GM13977 (cell line): Measurements from ENCODE around the gene NECTIN4.
A peak's percentile ranks its signal among the peaks of the same experiment; 100 is the strongest.

ENCODE experiments used
- DNase-seq: peaks from one replicate; pipeline ENCODE4 v3.0.0; 2012; ENCODE audit warnings: low spot score
- in situ Hi-C: fragments of 300-500 bp; cut with MboI; formaldehyde crosslinking; loops from one replicate; pipeline ENCODE4 v1.12.0; 2022; ENCODE audit warnings: low sequenced_read_pairs, low pct_unique_long_range_greater_than_20kb, mixed read lengths, inconsistent platforms; ENCODE audit not compliant: unreplicated experiment
- TF ChIP-seq, protein P1 (sequence below): IDR thresholded peaks from 2 replicates; pipeline ENCODE4 v1.5.1; 2012; ENCODE audit warnings: mild to moderate bottlenecking, control low read depth; ENCODE audit not compliant: insufficient read depth; ENCODE audit errors: extremely low read depth, missing control alignments

Gene NECTIN4

DNA sequence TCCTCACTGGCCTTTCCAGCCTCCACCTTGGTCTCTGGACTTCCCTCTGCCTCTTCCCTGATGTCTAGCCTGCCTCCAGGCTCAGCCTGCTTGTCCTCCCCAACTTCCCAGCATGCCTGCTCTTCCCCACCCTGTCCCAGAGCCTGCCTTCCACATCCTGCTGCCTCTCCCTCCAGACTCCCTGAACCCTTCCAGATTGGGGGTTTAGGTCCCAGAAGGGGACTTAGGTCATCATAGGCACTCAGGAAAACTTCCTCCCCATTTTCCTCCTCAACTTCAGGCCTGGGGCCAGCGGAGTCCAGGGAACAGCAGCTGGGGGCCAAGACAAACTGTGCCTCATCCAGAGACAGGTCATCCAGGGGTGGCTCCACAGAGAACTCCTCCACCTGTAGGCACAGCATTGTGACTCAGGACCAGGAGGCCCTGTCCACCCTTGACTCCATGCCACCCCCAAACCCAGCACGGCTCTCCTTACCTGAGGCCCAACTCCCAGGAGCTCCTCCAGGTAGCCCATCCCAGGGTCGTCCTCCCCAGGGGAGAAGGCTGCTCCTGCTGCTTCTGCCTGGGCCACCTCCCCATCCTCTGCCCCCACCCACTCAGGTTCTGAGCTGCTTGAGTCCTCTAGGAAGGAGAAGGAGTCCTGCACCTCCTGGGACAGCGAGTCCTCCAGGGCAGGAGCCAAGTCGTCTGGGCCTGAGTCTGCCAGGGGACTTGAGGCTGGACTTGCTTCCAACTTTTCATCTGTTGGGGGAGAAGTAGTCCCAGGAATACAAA, 40.2 kb downstream of the NECTIN4 start:
- no peak for DNase-seq
- TF ChIP-seq, protein P1, sequence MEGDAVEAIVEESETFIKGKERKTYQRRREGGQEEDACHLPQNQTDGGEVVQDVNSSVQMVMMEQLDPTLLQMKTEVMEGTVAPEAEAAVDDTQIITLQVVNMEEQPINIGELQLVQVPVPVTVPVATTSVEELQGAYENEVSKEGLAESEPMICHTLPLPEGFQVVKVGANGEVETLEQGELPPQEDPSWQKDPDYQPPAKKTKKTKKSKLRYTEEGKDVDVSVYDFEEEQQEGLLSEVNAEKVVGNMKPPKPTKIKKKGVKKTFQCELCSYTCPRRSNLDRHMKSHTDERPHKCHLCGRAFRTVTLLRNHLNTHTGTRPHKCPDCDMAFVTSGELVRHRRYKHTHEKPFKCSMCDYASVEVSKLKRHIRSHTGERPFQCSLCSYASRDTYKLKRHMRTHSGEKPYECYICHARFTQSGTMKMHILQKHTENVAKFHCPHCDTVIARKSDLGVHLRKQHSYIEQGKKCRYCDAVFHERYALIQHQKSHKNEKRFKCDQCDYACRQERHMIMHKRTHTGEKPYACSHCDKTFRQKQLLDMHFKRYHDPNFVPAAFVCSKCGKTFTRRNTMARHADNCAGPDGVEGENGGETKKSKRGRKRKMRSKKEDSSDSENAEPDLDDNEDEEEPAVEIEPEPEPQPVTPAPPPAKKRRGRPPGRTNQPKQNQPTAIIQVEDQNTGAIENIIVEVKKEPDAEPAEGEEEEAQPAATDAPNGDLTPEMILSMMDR: no peak
- in situ Hi-C loops: no loop called here

DNA sequence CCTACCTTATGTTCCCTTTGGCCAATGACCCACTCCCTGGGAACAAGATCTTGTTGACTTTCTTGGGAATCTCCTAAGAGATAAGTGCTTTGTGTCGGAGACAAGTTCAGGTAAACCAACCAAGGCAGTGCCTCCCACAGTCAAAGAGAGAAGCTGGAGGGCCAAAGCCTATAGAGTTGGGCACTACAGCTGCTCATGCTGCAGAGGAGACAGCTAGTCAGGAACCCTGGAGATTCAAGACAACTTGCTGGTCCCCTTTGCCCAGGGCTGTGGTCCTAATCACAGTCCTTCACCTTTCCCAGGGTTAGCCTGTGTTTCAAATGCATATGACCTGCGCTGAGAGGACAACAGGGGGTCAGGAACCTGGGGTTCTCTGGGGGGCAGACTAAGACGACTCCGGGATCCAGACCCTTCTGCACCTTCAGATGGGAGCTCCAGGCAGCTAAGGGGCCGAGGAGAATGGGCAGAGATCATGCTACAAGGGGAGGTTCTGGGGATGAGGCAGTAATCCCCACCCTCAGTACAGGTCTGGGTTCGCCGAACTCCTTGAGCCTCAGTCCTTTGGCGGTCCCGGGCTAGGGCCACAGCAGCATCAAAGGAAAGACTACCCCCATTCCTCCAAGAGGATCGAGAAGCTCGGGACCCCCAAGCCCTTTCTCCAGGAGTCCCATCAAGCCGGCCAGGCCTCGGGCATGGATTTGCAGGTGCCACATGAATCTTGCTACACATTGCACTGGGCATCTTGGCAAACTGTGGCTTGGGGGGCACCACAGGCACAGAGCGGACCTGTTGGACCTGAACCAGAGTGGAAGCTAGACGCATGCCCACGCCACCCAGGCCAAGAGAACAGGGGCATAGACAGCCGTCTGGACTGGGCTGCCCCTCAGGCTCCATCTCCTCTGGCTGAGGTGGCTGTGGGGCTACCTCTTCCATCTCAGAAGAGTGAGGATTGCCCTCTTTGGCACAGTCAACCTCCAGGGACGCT, 41.6 kb downstream of the NECTIN4 start:
- TF ChIP-seq, protein P1: no peak
- in situ Hi-C loops: no loop called here
- no peak for DNase-seq

DNA sequence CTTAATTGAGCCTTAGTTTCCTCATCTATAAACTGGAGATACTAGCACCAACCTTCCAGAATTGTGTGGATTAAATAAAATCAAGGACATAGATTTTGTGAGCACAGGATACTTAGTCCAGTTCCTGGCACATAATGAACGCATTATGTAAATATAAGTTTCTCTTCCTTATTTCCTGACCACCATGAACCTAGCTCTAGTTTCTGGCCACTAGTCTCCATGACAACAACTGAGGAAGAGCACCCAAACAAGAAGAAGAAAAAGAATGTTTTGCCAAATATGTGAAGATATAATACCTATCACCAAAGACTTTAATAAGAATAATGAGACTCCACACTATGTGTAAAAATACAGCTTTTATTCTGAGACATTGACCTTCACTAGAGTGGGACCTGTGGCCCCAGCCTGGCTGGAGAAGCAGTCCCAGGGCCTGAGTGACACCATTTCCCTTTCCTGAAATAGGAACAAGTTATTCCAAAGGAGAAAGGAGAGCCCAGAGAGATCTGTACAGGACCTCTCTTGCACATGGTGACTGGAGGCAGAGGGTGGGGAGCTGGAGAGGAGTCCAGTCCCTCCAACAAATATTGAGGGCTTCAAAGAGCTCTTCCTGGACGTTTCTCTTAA, 42.6 kb downstream of the NECTIN4 start:
- in situ Hi-C loops: no loop called here
- TF ChIP-seq, protein P1: no peak
- DNase-seq: peak; percentile 85

DNA sequence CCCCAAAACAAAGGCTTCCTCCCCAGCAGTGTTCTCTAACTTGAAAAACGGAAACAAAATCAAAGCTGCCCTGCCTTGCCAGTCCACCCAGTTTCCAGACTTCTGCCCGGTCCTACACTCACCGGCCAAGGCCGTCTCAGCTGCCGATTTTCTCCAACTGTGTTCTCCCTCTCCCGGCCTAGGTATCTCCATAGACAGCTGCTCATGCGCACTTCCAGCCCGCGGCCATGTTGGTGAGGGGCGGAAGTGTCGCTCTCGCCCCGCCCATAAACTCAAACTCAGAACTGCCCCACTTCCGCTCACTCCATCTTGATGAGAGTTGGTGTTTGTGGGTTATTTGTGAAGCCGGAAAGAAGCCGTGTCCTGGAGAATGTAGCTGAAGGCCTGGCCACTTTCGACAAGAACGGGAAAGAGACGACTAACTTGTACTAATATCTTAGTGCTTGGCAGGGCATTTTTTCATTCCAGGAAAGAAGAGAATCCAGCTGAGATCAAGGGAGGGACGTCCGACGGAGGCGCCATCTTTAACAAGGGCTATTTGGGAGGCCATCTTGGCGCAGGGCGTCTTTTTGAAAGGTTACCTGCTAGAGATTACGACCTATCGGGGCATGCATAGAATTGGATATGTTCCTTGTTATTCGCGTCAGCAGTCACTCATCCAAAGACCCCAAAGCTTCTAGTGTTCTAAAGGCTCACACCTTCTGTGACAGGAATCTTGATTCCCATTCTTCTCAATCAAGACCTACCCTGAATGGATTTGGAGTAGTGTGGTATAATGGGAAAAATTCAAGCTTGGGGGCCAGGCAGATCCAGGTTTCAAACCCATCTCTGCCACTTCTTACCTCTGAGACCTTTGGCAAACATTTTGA, 43.4 kb downstream of the NECTIN4 start, which contains the start of gene USF1:
TSS of gene USF1 (minus strand) at position 242 of the 869 bp plus-strand sequence. CDS start 2,702 bp downstream, outside the sequence.
- TF ChIP-seq, protein P1: no peak
- DNase-seq: peak; percentile 93
- in situ Hi-C loops: no loop called here

DNA sequence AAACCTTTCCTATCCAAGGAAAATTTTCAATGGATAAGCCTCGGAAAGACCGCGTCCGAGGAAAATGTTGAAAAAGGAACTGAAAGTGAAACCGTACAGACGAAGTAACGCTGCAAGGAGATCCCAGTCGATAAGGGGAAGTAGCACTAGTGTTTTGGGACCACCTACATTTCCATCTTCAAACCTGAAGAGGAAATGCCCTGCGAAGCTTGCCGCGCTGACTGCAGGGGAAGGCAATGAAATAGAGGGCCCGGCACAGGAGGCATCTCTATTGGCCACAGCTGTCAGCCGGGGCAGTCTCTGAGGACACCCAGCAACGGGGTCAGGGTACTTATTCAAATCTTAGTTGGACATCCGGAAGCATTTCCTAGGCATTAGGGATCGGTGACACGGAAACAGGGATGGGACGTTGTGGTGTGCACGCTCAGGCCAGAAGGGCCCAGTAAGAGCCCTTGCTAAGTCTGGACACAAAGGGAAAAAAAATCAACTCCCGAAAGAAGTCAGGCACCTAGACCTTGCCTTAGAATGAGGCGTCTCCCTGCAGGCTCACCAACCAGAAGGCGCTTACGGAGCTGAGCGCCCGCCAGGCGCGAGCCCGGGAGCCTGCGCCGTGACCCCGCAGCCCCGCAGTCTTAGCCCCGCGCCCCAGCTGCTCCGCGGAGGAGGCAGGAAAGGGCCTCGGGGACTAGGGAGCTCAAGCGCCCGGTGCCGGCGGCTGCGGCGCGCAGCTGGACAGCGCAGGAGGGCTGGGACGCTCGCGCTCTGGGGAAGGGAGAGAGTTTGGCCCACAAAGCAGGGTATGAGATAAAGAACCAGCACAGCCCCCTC, 44.2 kb downstream of the NECTIN4 start:
- in situ Hi-C loops: no loop called here
- peak; percentile 84 for DNase-seq

More for the DNA sequence above, 44.2 kb downstream of the NECTIN4 start:
- TF ChIP-seq, protein P1: no peak
